Measurements from ENCODE around the gene SBSN. TPM values are rescaled to one million over a fixed set of nuclear protein-coding genes. Genes with fewer than 3 reads are reported as not detected.
"Not testable (repeated sequence)": the region's sequence is repeated elsewhere in the genome, so short reads cannot be mapped to it uniquely, and the experiment has no call there.

The SBSN gene
- total and polyA plus RNA-seq, 2 donors = 1.5 to 56.1 TPM

GRCh38 chr19:35488677-35489076 lies 39.4 kb downstream of the SBSN start:
- Histone ChIP-seq H3K4me1 (ENCODE audit: control insufficient read depth in 2 of 2, insufficient read depth in 2 of 2, low read length in 2 of 2) (no peaks in the 10 kb centered on the region), H3K9me3 (ENCODE audit: control insufficient read depth in 2 of 2, insufficient read depth in 1 of 2, low read length in 1 of 2) (no peaks in the 10 kb centered on the region), H3K27me3 (ENCODE audit: control insufficient read depth in 2 of 2, insufficient read depth in 1 of 2, low read length in 1 of 2) (peaks cover 0 to 25% of the 10 kb centered on the region in 2 donors), H3K27ac (ENCODE audit: low read depth in 1 of 2, low read length in 1 of 2) (no peak overlapping the region), H3K36me3 (ENCODE audit: control insufficient read depth in 2 of 2, insufficient read depth in 2 of 2, low read length in 1 of 2) (no peaks in the 10 kb centered on the region), H3K4me3 (ENCODE audit: low read length in 2 of 2) (no peak overlapping the region)
- no peak for DNase-seq (ENCODE audit: low read depth in 6 of 9, low spot score in 9 of 9)
- WGBS = 92% methylated on average over 16 of the region's 16 CpGs

- no peaks in the 10 kb centered on the region for H3K4me1 ChIP-seq (ENCODE audit: control insufficient read depth in 2 of 2, insufficient read depth in 2 of 2, low read length in 2 of 2)
- H3K27me3 ChIP-seq (ENCODE audit: control insufficient read depth in 2 of 2, insufficient read depth in 1 of 2, low read length in 1 of 2) = peaks cover 0 to 25% of the 10 kb centered on the region in 2 donors
- H3K9me3 ChIP-seq (ENCODE audit: control insufficient read depth in 2 of 2, insufficient read depth in 1 of 2, low read length in 1 of 2) = no peaks in the 10 kb centered on the region
- H3K4me3 ChIP-seq (ENCODE audit: low read length in 2 of 2) = no peak overlapping the region
- no peak overlapping the region for H3K27ac ChIP-seq (ENCODE audit: low read depth in 1 of 2, low read length in 1 of 2)
- no peaks in the 10 kb centered on the region for H3K36me3 ChIP-seq (ENCODE audit: control insufficient read depth in 2 of 2, insufficient read depth in 2 of 2, low read length in 1 of 2)
- no peak for DNase-seq (ENCODE audit: low read depth in 6 of 9, low spot score in 9 of 9)
- WGBS = 93% methylated on average over 10 of the region's 10 CpGs
Measured at GRCh38 chr19:35487656-35488182, 40.4 kb downstream of the SBSN start.

DNA sequence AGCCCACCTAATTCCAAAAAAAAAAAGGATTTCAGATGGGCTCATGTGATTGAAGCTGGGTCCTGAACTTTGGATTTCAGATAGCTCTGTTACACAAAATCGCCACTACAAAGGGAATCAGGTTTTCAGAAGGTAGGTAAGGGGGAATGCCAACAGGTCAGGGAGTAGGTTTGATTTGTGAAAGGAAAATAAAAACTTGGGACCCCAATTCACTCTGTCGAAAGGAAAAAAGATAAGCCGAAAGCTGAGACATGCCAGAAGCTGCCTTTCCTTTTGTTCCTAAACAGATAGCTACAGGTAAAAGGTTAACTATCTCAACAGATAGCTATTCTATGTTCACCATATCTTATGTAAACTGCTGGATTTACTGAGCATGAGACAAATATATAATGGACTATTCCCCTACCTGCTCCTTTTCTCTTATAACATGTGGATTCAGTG lies 41.8 kb downstream of the SBSN start:
- Histone ChIP-seq H3K36me3 (ENCODE audit: control insufficient read depth in 2 of 2, insufficient read depth in 2 of 2, low read length in 1 of 2) (no peaks in the 10 kb centered on the region), H3K27ac (ENCODE audit: low read depth in 1 of 2, low read length in 1 of 2) (no peak overlapping the region), H3K4me1 (ENCODE audit: control insufficient read depth in 2 of 2, insufficient read depth in 2 of 2, low read length in 2 of 2) (no peaks in the 10 kb centered on the region), H3K27me3 (ENCODE audit: control insufficient read depth in 2 of 2, insufficient read depth in 1 of 2, low read length in 1 of 2) (peaks cover 0 to 21% of the 10 kb centered on the region in 2 donors), H3K9me3 (ENCODE audit: control insufficient read depth in 2 of 2, insufficient read depth in 1 of 2, low read length in 1 of 2) (no peaks in the 10 kb centered on the region), H3K4me3 (ENCODE audit: low read length in 2 of 2) (no peak overlapping the region)
- DNase-seq (ENCODE audit: low read depth in 6 of 9, low spot score in 9 of 9) = no peak
- 93% methylated on average over 3 of the region's 3 CpGs for WGBS

DNA sequence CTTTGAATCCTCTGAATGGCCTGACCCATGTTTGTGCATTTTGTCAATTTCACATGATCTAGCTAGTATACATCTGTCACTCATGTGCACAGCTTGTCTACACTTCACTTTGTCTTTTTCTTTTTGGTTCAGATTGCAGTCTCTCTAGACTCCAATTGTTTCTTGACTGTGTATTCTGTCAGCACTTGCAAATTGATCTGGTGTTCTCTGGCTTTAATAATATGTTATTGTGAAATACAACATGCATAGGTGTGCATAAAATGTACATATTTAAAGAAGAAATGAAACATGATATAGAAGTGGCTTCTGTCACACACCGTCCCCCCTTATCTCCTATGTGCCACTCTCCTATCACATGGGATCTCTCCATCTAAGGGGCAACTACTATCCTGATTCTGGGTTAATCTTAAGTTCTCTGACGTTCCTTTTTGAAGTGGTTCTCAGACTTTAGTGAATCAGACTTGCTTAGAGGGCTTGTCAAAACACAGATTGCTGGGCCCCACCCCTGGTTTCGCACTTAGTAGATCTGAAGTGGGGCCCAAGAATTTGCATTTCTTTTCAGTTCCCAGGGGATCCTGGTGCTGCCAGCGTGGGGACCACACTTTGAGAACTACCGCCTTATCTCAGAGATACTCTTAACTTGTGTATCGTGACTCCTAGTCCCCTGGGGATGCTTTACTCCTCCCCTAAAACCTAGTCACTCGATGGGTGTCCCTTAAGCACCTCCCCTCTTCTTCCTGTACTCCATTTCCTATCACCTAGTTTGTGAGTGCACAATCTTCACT lies 43.7 kb downstream of the SBSN start:
- Histone ChIP-seq H3K27ac (ENCODE audit: low read depth in 1 of 2, low read length in 1 of 2) (no peak overlapping the region), H3K9me3 (ENCODE audit: control insufficient read depth in 2 of 2, insufficient read depth in 1 of 2, low read length in 1 of 2) (no peaks in the 10 kb centered on the region), H3K36me3 (ENCODE audit: control insufficient read depth in 2 of 2, insufficient read depth in 2 of 2, low read length in 1 of 2) (no peaks in the 10 kb centered on the region), H3K27me3 (ENCODE audit: control insufficient read depth in 2 of 2, insufficient read depth in 1 of 2, low read length in 1 of 2) (peaks cover 0 to 15% of the 10 kb centered on the region in 2 donors), H3K4me3 (ENCODE audit: low read length in 2 of 2) (no peak overlapping the region), H3K4me1 (ENCODE audit: control insufficient read depth in 2 of 2, insufficient read depth in 2 of 2, low read length in 2 of 2) (no peaks in the 10 kb centered on the region)
- DNase-seq (ENCODE audit: low read depth in 6 of 9, low spot score in 9 of 9) = no peak
- WGBS = 73% methylated on average over 7 of the region's 7 CpGs

DNA sequence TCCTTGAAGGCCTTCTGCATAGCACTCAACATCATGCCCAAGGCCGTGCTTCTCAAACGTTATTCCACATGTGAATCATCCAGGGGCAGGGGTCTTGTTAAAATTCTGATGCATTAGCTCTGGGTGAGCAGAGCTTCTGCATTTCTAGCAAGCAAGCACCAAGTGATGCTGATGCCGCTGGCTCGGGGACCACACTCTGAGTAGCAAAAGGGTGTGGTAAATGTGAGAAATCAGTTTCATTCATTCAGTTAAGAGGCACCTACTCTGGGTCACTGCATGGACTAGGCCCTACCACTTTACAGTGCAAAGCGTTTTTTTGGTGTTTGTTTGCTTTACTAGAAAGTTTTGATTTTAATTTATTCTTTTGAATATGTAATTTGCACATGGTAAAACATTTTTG lies 45.0 kb downstream of the SBSN start:
- no peak overlapping the region for H3K27ac ChIP-seq (ENCODE audit: low read depth in 1 of 2, low read length in 1 of 2)
- peaks cover 0 to 3% of the 10 kb centered on the region in 2 donors for H3K27me3 ChIP-seq (ENCODE audit: control insufficient read depth in 2 of 2, insufficient read depth in 1 of 2, low read length in 1 of 2)
- DNase-seq (ENCODE audit: low read depth in 6 of 9, low spot score in 9 of 9) = no peak
- WGBS = 90% methylated on average over 5 of the region's 5 CpGs
- no peaks in the 10 kb centered on the region for H3K4me1 ChIP-seq (ENCODE audit: control insufficient read depth in 2 of 2, insufficient read depth in 2 of 2, low read length in 2 of 2)
- H3K4me3 ChIP-seq (ENCODE audit: low read length in 2 of 2) = no peak overlapping the region
- H3K9me3 ChIP-seq (ENCODE audit: control insufficient read depth in 2 of 2, insufficient read depth in 1 of 2, low read length in 1 of 2) = no peaks in the 10 kb centered on the region
- no peaks in the 10 kb centered on the region for H3K36me3 ChIP-seq (ENCODE audit: control insufficient read depth in 2 of 2, insufficient read depth in 2 of 2, low read length in 1 of 2)

- no peak for DNase-seq (ENCODE audit: low read depth in 6 of 9, low spot score in 9 of 9)
- H3K4me3 ChIP-seq (ENCODE audit: low read length in 2 of 2) = no peak overlapping the region
- H3K4me1 ChIP-seq (ENCODE audit: control insufficient read depth in 2 of 2, insufficient read depth in 2 of 2, low read length in 2 of 2) = no peaks in the 10 kb centered on the region
- H3K36me3 ChIP-seq (ENCODE audit: control insufficient read depth in 2 of 2, insufficient read depth in 2 of 2, low read length in 1 of 2) = no peaks in the 10 kb centered on the region
- no peaks in the 10 kb centered on the region for H3K9me3 ChIP-seq (ENCODE audit: control insufficient read depth in 2 of 2, insufficient read depth in 1 of 2, low read length in 1 of 2)
- H3K27ac ChIP-seq (ENCODE audit: low read depth in 1 of 2, low read length in 1 of 2) = no peak overlapping the region
- H3K27me3 ChIP-seq (ENCODE audit: control insufficient read depth in 2 of 2, insufficient read depth in 1 of 2, low read length in 1 of 2) = no peaks in the 10 kb centered on the region
- 93% methylated on average over 21 of the region's 21 CpGs for WGBS
Measured at GRCh38 chr19:35478794-35479677, 49.1 kb downstream of the SBSN start.

GRCh38 chr19:35476149-35476548 lies 52.0 kb downstream of the SBSN start:
- H3K27ac ChIP-seq (ENCODE audit: low read depth in 1 of 2, low read length in 1 of 2) = no peak overlapping the region
- H3K4me3 ChIP-seq (ENCODE audit: low read length in 2 of 2) = no peak overlapping the region
- no peaks in the 10 kb centered on the region for H3K36me3 ChIP-seq (ENCODE audit: control insufficient read depth in 2 of 2, insufficient read depth in 2 of 2, low read length in 1 of 2)
- DNase-seq (ENCODE audit: low read depth in 6 of 9, low spot score in 9 of 9) = no peak
- H3K4me1 ChIP-seq (ENCODE audit: control insufficient read depth in 2 of 2, insufficient read depth in 2 of 2, low read length in 2 of 2) = no peaks in the 10 kb centered on the region
- H3K9me3 ChIP-seq (ENCODE audit: control insufficient read depth in 2 of 2, insufficient read depth in 1 of 2, low read length in 1 of 2) = no peaks in the 10 kb centered on the region
- 72% methylated on average over 4 of the region's 4 CpGs for WGBS
- no peaks in the 10 kb centered on the region for H3K27me3 ChIP-seq (ENCODE audit: control insufficient read depth in 2 of 2, insufficient read depth in 1 of 2, low read length in 1 of 2)

GRCh38 chr19:35474594-35474993 lies 53.5 kb downstream of the SBSN start:
- H3K36me3 ChIP-seq (ENCODE audit: control insufficient read depth in 2 of 2, insufficient read depth in 2 of 2, low read length in 1 of 2) = not testable (repeated sequence)
- 87% methylated on average over 7 of the region's 7 CpGs for WGBS

DNA sequence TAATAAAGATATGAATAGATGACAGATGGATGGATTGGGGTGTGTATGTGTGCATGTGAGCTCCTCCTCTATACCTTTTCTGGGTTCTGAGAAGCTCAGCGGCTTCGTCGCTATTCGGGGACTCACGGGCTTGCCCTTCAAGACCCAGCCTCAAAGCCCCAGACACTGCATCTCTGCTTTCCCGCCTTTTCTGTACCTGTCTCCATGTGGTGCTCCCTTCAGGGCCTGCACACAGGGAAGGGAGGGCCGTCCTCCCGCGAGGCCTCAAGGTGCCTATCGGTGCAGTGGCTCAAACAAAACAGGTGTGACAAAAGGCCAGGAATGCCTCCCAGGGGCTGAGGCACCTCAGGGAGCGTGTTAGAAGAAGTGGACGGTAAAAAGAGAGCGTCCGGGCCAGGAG lies 54.0 kb downstream of the SBSN start:
- 97% methylated on average over 14 of the region's 14 CpGs for WGBS
- Histone ChIP-seq H3K4me3 (ENCODE audit: low read length in 2 of 2) (no peak overlapping the region), H3K9me3 (ENCODE audit: control insufficient read depth in 2 of 2, insufficient read depth in 1 of 2, low read length in 1 of 2) (no peaks in the 10 kb centered on the region), H3K27me3 (ENCODE audit: control insufficient read depth in 2 of 2, insufficient read depth in 1 of 2, low read length in 1 of 2) (no peaks in the 10 kb centered on the region), H3K27ac (ENCODE audit: low read depth in 1 of 2, low read length in 1 of 2) (no peak overlapping the region), H3K4me1 (ENCODE audit: control insufficient read depth in 2 of 2, insufficient read depth in 2 of 2, low read length in 2 of 2) (no peaks in the 10 kb centered on the region), H3K36me3 (ENCODE audit: control insufficient read depth in 2 of 2, insufficient read depth in 2 of 2, low read length in 1 of 2) (no peaks in the 10 kb centered on the region)
- DNase-seq (ENCODE audit: low read depth in 6 of 9, low spot score in 9 of 9) = no peak

More at GRCh38 chr19:35474594-35474993, 53.5 kb downstream of the SBSN start:
- not testable (repeated sequence) for H3K9me3 ChIP-seq (ENCODE audit: control insufficient read depth in 2 of 2, insufficient read depth in 1 of 2, low read length in 1 of 2); H3K4me1 ChIP-seq (ENCODE audit: control insufficient read depth in 2 of 2, insufficient read depth in 2 of 2, low read length in 2 of 2); H3K27me3 ChIP-seq (ENCODE audit: control insufficient read depth in 2 of 2, insufficient read depth in 1 of 2, low read length in 1 of 2); DNase-seq (ENCODE audit: low read depth in 6 of 9, low spot score in 9 of 9); H3K4me3 ChIP-seq (ENCODE audit: low read length in 2 of 2); H3K27ac ChIP-seq (ENCODE audit: low read depth in 1 of 2, low read length in 1 of 2)

All from thymus (tissue), 11 donors.